GM12878 (cell line): ENCODE results near the gene SLC2A8. TPM values are rescaled to one million over a fixed set of nuclear protein-coding genes. Genes with fewer than 3 reads are reported as not detected.

Experiments used
- ATAC-seq: fragments of 200-7000 bp; cut with Tn5 transposase; 3 replicates; pipeline ENCODE4 v1.9.1; 2020; ENCODE audit warnings: mild to moderate bottlenecking, moderate library complexity
- BruUV-seq: library from RNA; stranded (reverse); fragments of 400-500 nt; replicated peaks from 2 replicates; lab custom pipeline; 2021; lab: Mats Ljungman, UMichigan
- CTCF ChIA-PET: fragments of 300-600 bp; sonication (Branson Sonifier 250); formaldehyde crosslinking; extraction: SDS; loops from one replicate; lab custom pipeline; 2021; ENCODE audit warnings: inconsistent platforms; lab: Yijun Ruan, JAX
- POLR2A ChIA-PET: fragments of 350-600 bp; formaldehyde crosslinking; extraction: SDS; loops from one replicate; lab custom pipeline; 2021; ENCODE audit warnings: inconsistent platforms; lab: Charles Lee
- RAD21 ChIA-PET: fragments of 300-600 bp; sonication (Branson Sonifier 250); formaldehyde crosslinking; loops from one replicate; lab custom pipeline; 2023; ENCODE audit warnings: antibody characterized with exemption; ENCODE audit not compliant: unreplicated experiment; lab: Charles Lee
- SMC1A ChIA-PET: fragments of 300-600 bp; sonication (Branson Sonifier 250); formaldehyde crosslinking; loops from one replicate; lab custom pipeline; 2023; ENCODE audit not compliant: unreplicated experiment, uncharacterized antibody; lab: Charles Lee
- DNase-seq: peaks from one replicate; pipeline ENCODE4 v3.0.0-alpha.2; 2011; ENCODE audit warnings: low read depth, low spot score
- FAIRE-seq: peaks from 3 replicates; lab custom pipeline; 2011; peaks lifted over from hg19 to GRCh38; lab: Jason Lieb, UNC
- H2AFZ ChIP-seq: 2 replicates; pipeline ENCODE4 v1.6.0; 2011; ENCODE audit warnings: low read depth, low read length, control low read depth; ENCODE audit not compliant: control insufficient read depth
- H3K27ac ChIP-seq: 2 replicates; pipeline ENCODE4 v1.5.1; 2011; ENCODE audit warnings: control low read depth; ENCODE audit not compliant: control insufficient read depth, insufficient read depth
- H3K27me3 ChIP-seq, 2 experiments: replicated peaks in 1 of 2; 2 replicates each; pipeline versions ENCODE4 v1.6.0 to v1.6.1; 2011; ENCODE audit warnings: low read length in 1 of 2; ENCODE audit not compliant: control insufficient read depth in 2 of 2, insufficient read depth in 2 of 2
- H3K36me3 ChIP-seq, 2 experiments: 2 replicates each; pipeline ENCODE4 v1.5.1; 2011; ENCODE audit warnings: low read length in 1 of 2; ENCODE audit not compliant: control insufficient read depth in 2 of 2, insufficient read depth in 2 of 2
- H3K4me1 ChIP-seq: 2 replicates; pipeline ENCODE4 v1.6.1; 2011; ENCODE audit warnings: mild to moderate bottlenecking, low read length, moderate library complexity, mixed read lengths; ENCODE audit not compliant: control insufficient read depth, insufficient read depth
- H3K4me2 ChIP-seq: 2 replicates; pipeline ENCODE4 v1.6.0; 2011; ENCODE audit warnings: control low read depth; ENCODE audit not compliant: control insufficient read depth, insufficient read depth
- H3K4me3 ChIP-seq: fragments of 200-600 bp; sonication (generic); 2 replicates; pipeline ENCODE4 v1.5.1; 2016
- H3K79me2 ChIP-seq: 2 replicates; pipeline ENCODE4 v1.6.0; 2011; ENCODE audit warnings: low read length; ENCODE audit not compliant: control insufficient read depth, insufficient read depth
- H3K9ac ChIP-seq: 2 replicates; pipeline ENCODE4 v1.8.0; 2011; ENCODE audit warnings: low read length, control low read depth, mixed read lengths; ENCODE audit not compliant: control insufficient read depth, insufficient read depth
- H3K9me3 ChIP-seq: replicated peaks from 3 replicates; pipeline ENCODE4 v1.5.1; 2011; ENCODE audit warnings: mild to moderate bottlenecking, low read length; ENCODE audit not compliant: control insufficient read depth, insufficient read depth
- H4K20me1 ChIP-seq: 2 replicates; pipeline ENCODE4 v1.6.0; 2011; ENCODE audit not compliant: control insufficient read depth, insufficient read depth
- BHLHE40 ChIP-seq, 2 experiments: fragments of 450-650 bp in 1 of 2; IDR thresholded peaks; 2 replicates each; pipeline ENCODE4 v1.6.1; 2011 to 2017; ENCODE audit warnings: low read depth in 2 of 2, borderline replicate concordance in 1 of 2, improper control_type of control experiment in 1 of 2, low read length in 1 of 2, mild to moderate bottlenecking in 1 of 2
- CBX5 ChIP-seq: sonication (generic); IDR thresholded peaks from 2 replicates; pipeline ENCODE4 v1.6.1; 2016; ENCODE audit warnings: low read depth, moderate library complexity, mild to moderate bottlenecking, inconsistent platforms
- CREB1 ChIP-seq: IDR thresholded peaks from 2 replicates; pipeline ENCODE4 v1.6.1; 2012; ENCODE audit warnings: low read depth, mild to moderate bottlenecking, inconsistent platforms
- EED ChIP-seq: sonication (generic); IDR thresholded peaks from 2 replicates; pipeline ENCODE4 v1.6.1; 2016; ENCODE audit warnings: antibody characterized with exemption, low read depth
- JUNB ChIP-seq: IDR thresholded peaks from 2 replicates; pipeline ENCODE4 v1.6.1; 2016; ENCODE audit warnings: antibody characterized with exemption, mild to moderate bottlenecking
- MTA2 ChIP-seq: fragments of 450-650 bp; IDR thresholded peaks from 2 replicates; pipeline ENCODE4 v1.6.1; 2016; ENCODE audit warnings: low read depth, mild to moderate bottlenecking, moderate library complexity
- PAX8 ChIP-seq: fragments of 450-650 bp; IDR thresholded peaks from 2 replicates; pipeline ENCODE4 v1.6.1; 2017; ENCODE audit warnings: mild to moderate bottlenecking, moderate library complexity
- POLR2AphosphoS5 ChIP-seq: IDR thresholded peaks from 2 replicates; pipeline ENCODE4 v1.6.1; 2011; ENCODE audit warnings: mild to moderate bottlenecking, low read length, inconsistent platforms
- RAD21 ChIP-seq: IDR thresholded peaks from 2 replicates; pipeline ENCODE4 v1.6.1; 2011; ENCODE audit warnings: mild to moderate bottlenecking, low read depth, low read length, moderate library complexity; ENCODE audit not compliant: insufficient read depth
- RELA ChIP-seq: fragments of 450-650 bp; IDR thresholded peaks from 2 replicates; pipeline ENCODE4 v1.8.0; 2014; ENCODE audit warnings: borderline replicate concordance; ENCODE audit not compliant: partially characterized antibody
- SIX5 ChIP-seq: IDR thresholded peaks from 2 replicates; pipeline ENCODE4 v1.6.1; 2011; ENCODE audit warnings: mild to moderate bottlenecking, low read depth, low read length, moderate library complexity; ENCODE audit not compliant: severe bottlenecking
- SPI1 ChIP-seq: IDR thresholded peaks from 2 replicates; pipeline ENCODE4 v1.6.1; 2011; ENCODE audit warnings: low read depth, mild to moderate bottlenecking, low read length, moderate library complexity, borderline replicate concordance; ENCODE audit not compliant: insufficient read depth
- STAT3 ChIP-seq: IDR thresholded peaks from 2 replicates; pipeline ENCODE4 v1.6.1; 2011; ENCODE audit warnings: low read depth, low read length, improper control_type of control experiment
- TAF1 ChIP-seq: IDR thresholded peaks from 2 replicates; pipeline ENCODE4 v1.6.1; 2011; ENCODE audit warnings: mild to moderate bottlenecking, low read depth, low read length, borderline replicate concordance
- ZZZ3 ChIP-seq: IDR thresholded peaks from 2 replicates; pipeline ENCODE4 v1.6.1; 2011; ENCODE audit warnings: low read depth; ENCODE audit not compliant: control insufficient read depth, insufficient read length
- WGBS: methylation state at CpG from one replicate; pipeline ENCODE4 v1.1.6; 2016; ENCODE audit warnings: low lambda C conversion rate; ENCODE audit not compliant: insufficient replicate concordance, insufficient coverage; ENCODE audit errors: missing lambda C conversion rate; 5-methylcytosine and 5-hydroxymethylcytosine counted together
- in situ Hi-C: fragments of 300-500 bp; cut with MboI; formaldehyde crosslinking; loops from 9 replicates; pipeline ENCODE4 v1.14.3; 2018; ENCODE audit warnings: mixed read lengths
- intact Hi-C: fragments of 100-400 bp; cut with micrococcal nuclease; formaldehyde crosslinking; loops from one replicate; pipeline ENCODE4 v1.14.2; 2022; ENCODE audit not compliant: unreplicated experiment
- polyA plus RNA-seq, 11 experiments: library from polyadenylated mRNA; depleted of rRNA in 4 of 11; unstranded in 6 of 11; stranded (reverse) in 5 of 11; fragments of >200 nt; fragmentation: Nextera tagmentation in 4 of 11; fragmentation: Illumina TruSeq in 1 of 11; extraction: Ambion mirVana in 4 of 11; extraction: Trizol in 1 of 11; gene quantifications; 1 replicate in 1 of 11; 2 replicates in 10 of 11; pipeline versions ENCODE4 v1.2.1 to v1.2.3, GENCODE V29; 2011 to 2016; ENCODE audit warnings: inconsistent platforms in 2 of 11, missing spikeins in 2 of 11, low read depth in 1 of 11
- total RNA-seq, 4 experiments: library from RNA; depleted of rRNA in 3 of 4; stranded (reverse); fragments of >200 nt in 3 of 4; fragmentation: Illumina TruSeq in 1 of 4; extraction: Trizol in 1 of 4; gene quantifications; 2 replicates each; pipeline versions ENCODE4 v1.2.1 to v1.2.3, GENCODE V29; 2013 to 2021
- TF ChIP-seq, protein P1 (sequence below): fragments of 450-650 bp; IDR thresholded peaks from 2 replicates; pipeline ENCODE4 v1.6.1; 2018; ENCODE audit warnings: borderline replicate concordance, mild to moderate bottlenecking; ENCODE audit not compliant: partially characterized antibody
- TF ChIP-seq, protein P2 (sequence below): fragments of 450-650 bp; IDR thresholded peaks from 2 replicates; pipeline ENCODE4 v1.6.1; 2017; ENCODE audit warnings: antibody characterized with exemption, mild to moderate bottlenecking, moderate library complexity

Gene SLC2A8
- total and polyA plus RNA-seq, 10 of the 15 experiments (the other 5 are each of a cell fraction or from before 2014, with no cell fraction given): 0.31 to 22.7 (median 10.0) TPM

DNA sequence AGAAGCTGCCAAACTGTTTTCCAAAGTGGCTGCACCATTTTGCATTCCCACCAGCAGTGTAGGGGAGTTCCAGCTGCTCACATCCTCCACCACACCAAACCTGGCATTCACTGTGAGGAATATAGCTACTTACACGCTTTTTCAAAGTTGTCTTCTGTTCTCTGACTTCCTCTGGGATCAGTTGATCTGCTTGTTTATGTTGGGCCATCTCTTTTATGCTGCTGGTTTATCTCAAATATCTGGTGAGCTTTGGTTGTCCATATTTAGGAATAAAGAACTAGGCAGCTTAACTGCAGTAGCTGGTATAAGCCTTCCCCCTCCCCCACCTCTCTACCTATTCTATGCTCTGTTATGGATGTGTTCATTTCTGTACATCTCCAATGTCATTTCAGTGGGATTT is 18.7 kb downstream of the SLC2A8 start (continued):
- TF ChIP-seq STAT3 (no peak), POLR2AphosphoS5 (no peak), RELA (no peak), EED (no peak), RAD21 (no peak), JUNB (no peak), MTA2 (no peak), SPI1 (no peak)
- TF ChIP-seq, protein P1, sequence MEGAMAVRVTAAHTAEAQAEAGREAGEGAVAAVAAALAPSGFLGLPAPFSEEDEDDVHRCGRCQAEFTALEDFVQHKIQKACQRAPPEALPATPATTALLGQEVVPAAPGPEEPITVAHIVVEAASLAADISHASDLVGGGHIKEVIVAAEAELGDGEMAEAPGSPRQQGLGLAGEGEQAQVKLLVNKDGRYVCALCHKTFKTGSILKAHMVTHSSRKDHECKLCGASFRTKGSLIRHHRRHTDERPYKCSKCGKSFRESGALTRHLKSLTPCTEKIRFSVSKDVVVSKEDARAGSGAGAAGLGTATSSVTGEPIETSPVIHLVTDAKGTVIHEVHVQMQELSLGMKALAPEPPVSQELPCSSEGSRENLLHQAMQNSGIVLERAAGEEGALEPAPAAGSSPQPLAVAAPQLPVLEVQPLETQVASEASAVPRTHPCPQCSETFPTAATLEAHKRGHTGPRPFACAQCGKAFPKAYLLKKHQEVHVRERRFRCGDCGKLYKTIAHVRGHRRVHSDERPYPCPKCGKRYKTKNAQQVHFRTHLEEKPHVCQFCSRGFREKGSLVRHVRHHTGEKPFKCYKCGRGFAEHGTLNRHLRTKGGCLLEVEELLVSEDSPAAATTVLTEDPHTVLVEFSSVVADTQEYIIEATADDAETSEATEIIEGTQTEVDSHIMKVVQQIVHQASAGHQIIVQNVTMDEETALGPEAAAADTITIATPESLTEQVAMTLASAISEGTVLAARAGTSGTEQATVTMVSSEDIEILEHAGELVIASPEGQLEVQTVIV: no peak

DNA sequence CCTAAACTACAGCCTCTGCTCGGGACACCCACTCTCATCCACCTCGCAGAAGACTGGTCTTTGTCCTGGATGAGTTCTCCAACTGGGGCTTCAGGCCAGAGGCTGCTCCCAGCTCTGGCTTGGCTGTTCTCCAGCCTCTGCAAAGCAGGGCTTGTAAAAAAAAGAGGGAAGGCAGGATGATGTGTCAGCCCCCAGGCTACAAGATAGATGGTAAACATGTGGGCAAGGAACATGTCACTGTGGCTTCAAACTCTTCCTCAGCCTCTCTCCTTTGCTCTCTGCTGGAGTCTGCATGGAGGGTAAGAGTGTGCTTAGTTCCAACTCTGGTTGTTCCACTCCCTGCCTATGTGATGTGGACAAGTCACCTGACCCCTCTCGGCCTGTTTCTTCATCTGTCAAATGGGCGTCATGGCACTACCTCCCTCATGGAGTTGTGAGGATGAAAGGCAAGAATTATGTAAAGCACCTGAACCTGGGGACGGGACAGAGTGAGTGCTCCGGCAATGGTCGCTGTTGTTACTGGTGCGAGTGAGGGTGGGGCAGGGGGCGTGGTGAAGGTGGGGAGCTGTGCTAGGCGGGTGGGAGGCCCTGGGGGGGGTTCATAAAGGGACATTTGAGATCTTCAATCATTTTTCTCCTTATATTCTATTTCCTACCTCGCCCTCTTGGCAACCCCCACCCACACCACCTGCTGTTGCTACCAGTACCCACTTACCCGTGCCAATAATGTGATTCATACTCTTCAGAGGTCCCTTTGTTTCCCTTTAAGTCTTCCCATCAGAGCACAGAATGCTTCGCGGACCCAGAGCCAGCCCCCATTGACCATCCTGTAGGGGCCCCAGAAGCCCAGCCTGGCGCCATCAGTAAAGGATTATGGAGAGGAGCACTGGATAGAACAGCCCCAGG is 20.4 kb downstream of the SLC2A8 start:
- H3K9ac ChIP-seq: no peak overlapping the region
- POLR2A ChIA-PET: interaction anchor here (0.9 kb wide), 1 partner anchor 98 kb away, joined by 4 read pairs; no protein-coding TSS in a partner anchor
- no peaks in the 10 kb centered on the region for H3K27me3 ChIP-seq
- BruUV-seq: no TSS peak
- no peak overlapping the region for H3K4me3 ChIP-seq
- intact Hi-C loops (no loop called here), in situ Hi-C loops (no loop called here)
- H3K4me1 ChIP-seq: peaks cover 2% of the 10 kb centered on the region; the same call in 1 of the 2 replicates
- TF ChIP-seq BHLHE40 (IDR thresholded peaks at IDR 0.05; ENCODE audit: borderline replicate concordance in 1 of 2, low read depth in 2 of 2, low read length in 1 of 2) (no peak), PAX8 (no peak), TAF1 (no peak), ZZZ3 (no peak), CBX5 (no peak), SIX5 (no peak), CREB1 (no peak)
- TF ChIP-seq, protein P2, sequence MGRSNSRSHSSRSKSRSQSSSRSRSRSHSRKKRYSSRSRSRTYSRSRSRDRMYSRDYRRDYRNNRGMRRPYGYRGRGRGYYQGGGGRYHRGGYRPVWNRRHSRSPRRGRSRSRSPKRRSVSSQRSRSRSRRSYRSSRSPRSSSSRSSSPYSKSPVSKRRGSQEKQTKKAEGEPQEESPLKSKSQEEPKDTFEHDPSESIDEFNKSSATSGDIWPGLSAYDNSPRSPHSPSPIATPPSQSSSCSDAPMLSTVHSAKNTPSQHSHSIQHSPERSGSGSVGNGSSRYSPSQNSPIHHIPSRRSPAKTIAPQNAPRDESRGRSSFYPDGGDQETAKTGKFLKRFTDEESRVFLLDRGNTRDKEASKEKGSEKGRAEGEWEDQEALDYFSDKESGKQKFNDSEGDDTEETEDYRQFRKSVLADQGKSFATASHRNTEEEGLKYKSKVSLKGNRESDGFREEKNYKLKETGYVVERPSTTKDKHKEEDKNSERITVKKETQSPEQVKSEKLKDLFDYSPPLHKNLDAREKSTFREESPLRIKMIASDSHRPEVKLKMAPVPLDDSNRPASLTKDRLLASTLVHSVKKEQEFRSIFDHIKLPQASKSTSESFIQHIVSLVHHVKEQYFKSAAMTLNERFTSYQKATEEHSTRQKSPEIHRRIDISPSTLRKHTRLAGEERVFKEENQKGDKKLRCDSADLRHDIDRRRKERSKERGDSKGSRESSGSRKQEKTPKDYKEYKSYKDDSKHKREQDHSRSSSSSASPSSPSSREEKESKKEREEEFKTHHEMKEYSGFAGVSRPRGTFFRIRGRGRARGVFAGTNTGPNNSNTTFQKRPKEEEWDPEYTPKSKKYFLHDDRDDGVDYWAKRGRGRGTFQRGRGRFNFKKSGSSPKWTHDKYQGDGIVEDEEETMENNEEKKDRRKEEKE: no peak
- H3K79me2 ChIP-seq: peaks cover under 1% of the 10 kb centered on the region
- no peak; the same call in 2 of the 3 replicates for ATAC-seq
- H3K27ac ChIP-seq: no peak overlapping the region
- no peak overlapping the region for H3K4me2 ChIP-seq
- CTCF ChIA-PET: interaction anchor here (0.8 to 1.2 kb wide), 2 partner anchors 203 to 476 kb away, joined by 4 read pairs; no protein-coding TSS in a partner anchor
- H3K9me3 ChIP-seq: no peaks in the 10 kb centered on the region
- H4K20me1 ChIP-seq: no peaks in the 10 kb centered on the region
- DNase-seq: no peak
- no peak for FAIRE-seq
- RAD21 ChIA-PET: interaction anchor here (1.1 kb wide), 1 partner anchor 193 kb away, joined by 3 read pairs; no protein-coding TSS in a partner anchor
- H2AFZ ChIP-seq: no peak overlapping the region
- H3K36me3 ChIP-seq: no peaks in the 10 kb centered on the region
- WGBS: 72% methylated on average over 14 of the region's 15 CpGs
- SMC1A ChIA-PET: interaction anchor here (0.6 to 1.0 kb wide), 2 partner anchors 33 to 203 kb away, joined by 3 read pairs; no protein-coding TSS in a partner anchor
